ENCODE data around the gene ELMO3.

DNA sequence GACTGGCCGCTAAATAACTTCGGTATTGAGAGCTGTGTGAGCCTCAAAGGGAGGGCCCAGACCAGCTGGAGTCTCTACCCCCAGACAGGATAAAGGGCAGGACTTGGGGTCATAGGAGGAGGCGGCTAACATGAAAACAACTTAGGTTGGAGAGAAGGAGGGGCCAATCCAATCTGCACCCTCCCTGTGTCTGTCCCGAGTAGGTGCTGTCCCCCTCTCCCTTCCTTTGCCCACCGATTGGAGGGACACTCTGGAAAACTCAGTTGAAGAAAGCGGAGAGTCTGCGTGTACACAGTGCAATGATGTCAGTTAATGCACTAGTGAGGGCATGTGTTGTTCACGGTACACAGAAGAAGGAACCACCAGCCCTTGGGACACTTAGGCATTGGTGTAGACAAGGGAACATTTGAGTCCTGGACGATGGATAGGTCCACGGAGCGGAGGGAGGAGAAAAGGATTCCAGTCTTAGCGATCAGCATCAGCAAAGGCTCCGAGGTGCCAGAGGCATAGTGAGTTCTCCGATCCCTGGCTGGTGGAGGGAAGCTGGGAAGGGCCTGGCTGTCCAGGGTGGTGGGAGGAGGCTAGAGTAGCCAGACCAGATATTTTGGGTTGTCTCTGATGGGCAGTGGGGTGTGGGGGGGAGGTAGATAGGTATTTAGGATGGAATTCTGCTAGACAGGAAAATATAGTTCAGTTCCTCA lies 27.8 kb upstream of the ELMO3 start:
- TF ChIP-seq, protein P1, sequence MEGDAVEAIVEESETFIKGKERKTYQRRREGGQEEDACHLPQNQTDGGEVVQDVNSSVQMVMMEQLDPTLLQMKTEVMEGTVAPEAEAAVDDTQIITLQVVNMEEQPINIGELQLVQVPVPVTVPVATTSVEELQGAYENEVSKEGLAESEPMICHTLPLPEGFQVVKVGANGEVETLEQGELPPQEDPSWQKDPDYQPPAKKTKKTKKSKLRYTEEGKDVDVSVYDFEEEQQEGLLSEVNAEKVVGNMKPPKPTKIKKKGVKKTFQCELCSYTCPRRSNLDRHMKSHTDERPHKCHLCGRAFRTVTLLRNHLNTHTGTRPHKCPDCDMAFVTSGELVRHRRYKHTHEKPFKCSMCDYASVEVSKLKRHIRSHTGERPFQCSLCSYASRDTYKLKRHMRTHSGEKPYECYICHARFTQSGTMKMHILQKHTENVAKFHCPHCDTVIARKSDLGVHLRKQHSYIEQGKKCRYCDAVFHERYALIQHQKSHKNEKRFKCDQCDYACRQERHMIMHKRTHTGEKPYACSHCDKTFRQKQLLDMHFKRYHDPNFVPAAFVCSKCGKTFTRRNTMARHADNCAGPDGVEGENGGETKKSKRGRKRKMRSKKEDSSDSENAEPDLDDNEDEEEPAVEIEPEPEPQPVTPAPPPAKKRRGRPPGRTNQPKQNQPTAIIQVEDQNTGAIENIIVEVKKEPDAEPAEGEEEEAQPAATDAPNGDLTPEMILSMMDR (IDR thresholded peaks at IDR 0.05): no peak
- no peak for TF ChIP-seq POLR2AphosphoS5 (IDR thresholded peaks at IDR 0.05)
- no peak for TF ChIP-seq EP300 (IDR thresholded peaks at IDR 0.05)
- TF ChIP-seq POLR2A (IDR thresholded peaks at IDR 0.05): peak in 1 of 4 donors; percentile 6

All from upper lobe of left lung (tissue), 4 donors.